Measurements from ENCODE around the gene HERPUD1. TPM values are rescaled to one million over a fixed set of nuclear protein-coding genes. Genes with fewer than 3 reads are reported as not detected.

Gene HERPUD1
- total and polyA plus RNA-seq, 2 of the 13 experiments (the other 11 are each of a cell fraction or from before 2014, with no cell fraction given), result 96.2 to 323 TPM

DNA sequence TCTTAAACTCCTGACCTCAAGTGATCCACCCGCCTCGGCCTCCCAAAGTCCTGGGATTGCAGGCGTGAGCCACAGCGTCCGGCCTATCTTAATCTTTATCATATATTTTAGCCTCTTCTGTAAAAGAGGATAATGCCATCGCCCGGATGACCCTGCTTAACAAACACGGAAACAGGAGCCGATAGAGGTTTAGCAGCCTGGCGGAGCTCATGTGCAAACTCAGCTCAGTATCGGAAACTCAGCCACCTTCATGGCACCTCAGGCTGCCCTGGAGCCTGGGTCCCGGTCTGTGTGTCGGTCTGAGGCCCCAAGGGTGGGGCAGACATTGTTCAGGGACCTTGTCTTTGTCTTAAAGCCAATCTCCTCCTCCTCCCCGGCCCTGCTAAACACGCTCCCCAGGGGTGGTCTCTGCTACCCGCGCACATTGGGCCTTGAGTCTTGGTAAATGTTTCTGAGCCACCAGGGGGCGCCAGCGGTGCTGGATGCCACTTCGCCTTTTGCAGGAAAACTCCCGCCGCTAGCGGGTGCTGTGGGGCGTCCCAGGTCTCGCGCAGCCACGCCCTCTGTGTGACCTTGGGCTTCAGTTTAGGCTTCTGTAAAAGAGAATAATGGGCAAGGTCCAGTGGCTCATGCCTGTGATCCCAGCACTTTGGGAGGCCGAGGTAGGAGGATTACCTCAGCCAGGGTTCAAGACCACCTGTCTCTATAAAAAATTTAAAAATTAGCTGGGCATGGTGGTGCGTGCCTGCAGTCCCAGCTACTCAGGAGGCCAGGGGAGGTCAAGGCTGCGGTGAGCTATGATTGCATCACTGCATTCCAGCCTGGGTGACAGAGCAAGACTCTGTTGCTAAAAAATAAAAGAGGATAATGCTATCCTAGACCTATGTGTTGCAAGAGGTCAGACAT lies 32.6 kb downstream of the HERPUD1 start (continued):
- TF ChIP-seq, protein P1, sequence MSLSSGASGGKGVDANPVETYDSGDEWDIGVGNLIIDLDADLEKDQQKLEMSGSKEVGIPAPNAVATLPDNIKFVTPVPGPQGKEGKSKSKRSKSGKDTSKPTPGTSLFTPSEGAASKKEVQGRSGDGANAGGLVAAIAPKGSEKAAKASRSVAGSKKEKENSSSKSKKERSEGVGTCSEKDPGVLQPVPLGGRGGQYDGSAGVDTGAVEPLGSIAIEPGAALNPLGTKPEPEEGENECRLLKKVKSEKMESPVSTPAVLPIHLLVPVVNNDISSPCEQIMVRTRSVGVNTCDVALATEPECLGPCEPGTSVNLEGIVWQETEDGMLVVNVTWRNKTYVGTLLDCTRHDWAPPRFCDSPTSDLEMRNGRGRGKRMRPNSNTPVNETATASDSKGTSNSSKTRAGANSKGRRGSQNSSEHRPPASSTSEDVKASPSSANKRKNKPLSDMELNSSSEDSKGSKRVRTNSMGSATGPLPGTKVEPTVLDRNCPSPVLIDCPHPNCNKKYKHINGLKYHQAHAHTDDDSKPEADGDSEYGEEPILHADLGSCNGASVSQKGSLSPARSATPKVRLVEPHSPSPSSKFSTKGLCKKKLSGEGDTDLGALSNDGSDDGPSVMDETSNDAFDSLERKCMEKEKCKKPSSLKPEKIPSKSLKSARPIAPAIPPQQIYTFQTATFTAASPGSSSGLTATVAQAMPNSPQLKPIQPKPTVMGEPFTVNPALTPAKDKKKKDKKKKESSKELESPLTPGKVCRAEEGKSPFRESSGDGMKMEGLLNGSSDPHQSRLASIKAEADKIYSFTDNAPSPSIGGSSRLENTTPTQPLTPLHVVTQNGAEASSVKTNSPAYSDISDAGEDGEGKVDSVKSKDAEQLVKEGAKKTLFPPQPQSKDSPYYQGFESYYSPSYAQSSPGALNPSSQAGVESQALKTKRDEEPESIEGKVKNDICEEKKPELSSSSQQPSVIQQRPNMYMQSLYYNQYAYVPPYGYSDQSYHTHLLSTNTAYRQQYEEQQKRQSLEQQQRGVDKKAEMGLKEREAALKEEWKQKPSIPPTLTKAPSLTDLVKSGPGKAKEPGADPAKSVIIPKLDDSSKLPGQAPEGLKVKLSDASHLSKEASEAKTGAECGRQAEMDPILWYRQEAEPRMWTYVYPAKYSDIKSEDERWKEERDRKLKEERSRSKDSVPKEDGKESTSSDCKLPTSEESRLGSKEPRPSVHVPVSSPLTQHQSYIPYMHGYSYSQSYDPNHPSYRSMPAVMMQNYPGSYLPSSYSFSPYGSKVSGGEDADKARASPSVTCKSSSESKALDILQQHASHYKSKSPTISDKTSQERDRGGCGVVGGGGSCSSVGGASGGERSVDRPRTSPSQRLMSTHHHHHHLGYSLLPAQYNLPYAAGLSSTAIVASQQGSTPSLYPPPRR (CRISPR knock-in tag; IDR thresholded peaks at IDR 0.05; ENCODE audit: borderline replicate concordance), result peak; percentile 48; the same call in 1 of the 2 replicates
- TF ChIP-seq ATF7 (IDR thresholded peaks at IDR 0.05), result peak; percentile 72; the same call in 1 of the 2 replicates
- TF ChIP-seq ATF7 (CRISPR knock-in tag; IDR thresholded peaks at IDR 0.05), result peak; percentile 47; the same call in 1 of the 2 replicates
- peak; percentile 89 for TF ChIP-seq NR2C2 (CRISPR knock-in tag; IDR thresholded peaks at IDR 0.05; ENCODE audit: borderline replicate concordance)
- 0 out of 2 replicates have a peak, but pooled peaks have one; percentile 60 for TF ChIP-seq AKAP8 (CRISPR knock-in tag; IDR thresholded peaks at IDR 0.05)
- peak; percentile 87 for TF ChIP-seq ZNF878 (CRISPR knock-in tag; IDR thresholded peaks at IDR 0.05)
- no peak for TF ChIP-seq ARHGAP35 (CRISPR knock-in tag; IDR thresholded peaks at IDR 0.05; ENCODE audit: borderline replicate concordance)
- TF ChIP-seq SPEN (CRISPR knock-in tag; IDR thresholded peaks at IDR 0.05; ENCODE audit: low read depth), result 0 out of 2 replicates have a peak, but pooled peaks have one; percentile 23
- peak; percentile 94 for TF ChIP-seq ESRRA (CRISPR knock-in tag; IDR thresholded peaks at IDR 0.05; ENCODE audit: low read depth)
- no peak for TF ChIP-seq SRSF9 (IDR thresholded peaks at IDR 0.05; ENCODE audit: borderline replicate concordance, insufficient read depth, low read depth, low read length, poor library complexity, severe bottlenecking)
- no peak for TF ChIP-seq KMT2A (CRISPR knock-in tag; IDR thresholded peaks at IDR 0.05)
- TF ChIP-seq BHLHE40 (IDR thresholded peaks at IDR 0.05; ENCODE audit: low read length), result no peak; the same call in 1 of the 2 replicates
- 0 out of 2 replicates have a peak, but pooled peaks have one; percentile 90 for TF ChIP-seq ZNF136 (CRISPR knock-in tag; IDR thresholded peaks at IDR 0.05; ENCODE audit: low read depth)
- TF ChIP-seq NFRKB (IDR thresholded peaks at IDR 0.05), result no peak
- peak; percentile 96 for TF ChIP-seq ATF3 (CRISPR knock-in tag; IDR thresholded peaks at IDR 0.05)
- TF ChIP-seq, protein P2, sequence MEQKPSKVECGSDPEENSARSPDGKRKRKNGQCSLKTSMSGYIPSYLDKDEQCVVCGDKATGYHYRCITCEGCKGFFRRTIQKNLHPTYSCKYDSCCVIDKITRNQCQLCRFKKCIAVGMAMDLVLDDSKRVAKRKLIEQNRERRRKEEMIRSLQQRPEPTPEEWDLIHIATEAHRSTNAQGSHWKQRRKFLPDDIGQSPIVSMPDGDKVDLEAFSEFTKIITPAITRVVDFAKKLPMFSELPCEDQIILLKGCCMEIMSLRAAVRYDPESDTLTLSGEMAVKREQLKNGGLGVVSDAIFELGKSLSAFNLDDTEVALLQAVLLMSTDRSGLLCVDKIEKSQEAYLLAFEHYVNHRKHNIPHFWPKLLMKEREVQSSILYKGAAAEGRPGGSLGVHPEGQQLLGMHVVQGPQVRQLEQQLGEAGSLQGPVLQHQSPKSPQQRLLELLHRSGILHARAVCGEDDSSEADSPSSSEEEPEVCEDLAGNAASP (CRISPR knock-in tag; IDR thresholded peaks at IDR 0.05; ENCODE audit: borderline replicate concordance), result peak; percentile 99
- no peak for TF ChIP-seq JARID2 (CRISPR knock-in tag; IDR thresholded peaks at IDR 0.05; ENCODE audit: insufficient replicate concordance)
- TF ChIP-seq ZBTB37 (CRISPR knock-in tag; IDR thresholded peaks at IDR 0.05), result no peak
